Islet of Langerhans (tissue), 1 donor: ENCODE measurements around the gene TMBIM1.
"Not testable (repeated sequence)": the region's sequence is repeated elsewhere in the genome, so short reads cannot be mapped to it uniquely, and the experiment has no call there.

Experiments
- FAIRE-seq: peaks from one replicate; lab custom pipeline; 2011; peaks lifted over from hg19 to GRCh38; lab: Jason Lieb, UNC

TMBIM1 gene

GRCh38 chr2:218291318-218292047 lies 820 bp downstream of the TMBIM1 start:
- FAIRE-seq, result no peak

GRCh38 chr2:218290316-218291261 lies 1.7 kb downstream of the TMBIM1 start:
- FAIRE-seq, result no peak

GRCh38 chr2:218289639-218290315 lies 2.5 kb downstream of the TMBIM1 start:
- FAIRE-seq, result no peak

GRCh38 chr2:218286570-218287459 lies 5.5 kb downstream of the TMBIM1 start:
- FAIRE-seq, result no peak

- no peak for FAIRE-seq
Observed at GRCh38 chr2:218285604-218286003, 6.7 kb downstream of the TMBIM1 start.

GRCh38 chr2:218284106-218284811 lies 8.0 kb downstream of the TMBIM1 start:
- no peak for FAIRE-seq

GRCh38 chr2:218282173-218282991 lies 9.9 kb downstream of the TMBIM1 start:
- no peak for FAIRE-seq

GRCh38 chr2:218281449-218281848 lies 10.9 kb downstream of the TMBIM1 start:
- FAIRE-seq, result no peak

- no peak for FAIRE-seq
Observed at GRCh38 chr2:218280260-218280870, 11.9 kb downstream of the TMBIM1 start.

GRCh38 chr2:218278531-218279360 lies 13.6 kb downstream of the TMBIM1 start:
- no peak for FAIRE-seq

- no peak for FAIRE-seq
Observed at GRCh38 chr2:218277921-218278320, 14.4 kb downstream of the TMBIM1 start.

GRCh38 chr2:218276986-218277755 lies 15.1 kb downstream of the TMBIM1 start:
- no peak for FAIRE-seq

GRCh38 chr2:218275371-218276072 lies 16.8 kb downstream of the TMBIM1 start:
- FAIRE-seq, result no peak

GRCh38 chr2:218274586-218274985 lies 17.7 kb downstream of the TMBIM1 start:
- FAIRE-seq, result no peak

GRCh38 chr2:218273908-218274249 lies 18.4 kb downstream of the TMBIM1 start:
- no peak for FAIRE-seq

GRCh38 chr2:218273214-218273907 lies 18.9 kb downstream of the TMBIM1 start:
- not testable (repeated sequence) for FAIRE-seq
